H9 (cell line): ENCODE results near the gene EPHA4. TPM values are rescaled to one million over a fixed set of nuclear protein-coding genes. Genes with fewer than 3 reads are reported as not detected.

ENCODE experiments used
- DNase-seq: peaks from one replicate; pipeline ENCODE4 v3.0.0-alpha.2; 2017
- H2AFZ ChIP-seq: one replicate; pipeline ENCODE4 v1.6.1; 2013; ENCODE audit warnings: mild to moderate bottlenecking, low read length, control low read depth, moderate library complexity
- H2AK5ac ChIP-seq: 2 replicates; pipeline ENCODE4 v1.6.1; 2013; ENCODE audit warnings: low read length, control low read depth, mixed read lengths; ENCODE audit not compliant: insufficient read length
- H2BK120ac ChIP-seq: one replicate; pipeline ENCODE4 v1.6.1; 2013; ENCODE audit warnings: low read depth, mild to moderate bottlenecking, low read length, control low read depth, inconsistent platforms; ENCODE audit not compliant: poor library complexity, severe bottlenecking
- H2BK12ac ChIP-seq: 2 replicates; pipeline ENCODE4 v1.6.1; 2013; ENCODE audit warnings: low read length, control low read depth, mixed read lengths, low read depth; ENCODE audit not compliant: insufficient read length
- H2BK15ac ChIP-seq: 2 replicates; pipeline ENCODE4 v1.6.1; 2013; ENCODE audit warnings: low read depth, low read length, control low read depth
- H2BK20ac ChIP-seq: one replicate; pipeline ENCODE4 v1.6.1; 2013; ENCODE audit warnings: low read depth, mild to moderate bottlenecking, low read length, control low read depth, inconsistent platforms; ENCODE audit not compliant: poor library complexity, severe bottlenecking
- H2BK5ac ChIP-seq: 2 replicates; pipeline ENCODE4 v1.6.1; 2013; ENCODE audit warnings: low read length, control low read depth, mixed read lengths; ENCODE audit not compliant: insufficient read length
- H3K14ac ChIP-seq: 2 replicates; pipeline ENCODE4 v1.6.1; 2013; ENCODE audit warnings: low read length, control low read depth; ENCODE audit not compliant: insufficient read depth
- H3K18ac ChIP-seq: 2 replicates; pipeline ENCODE4 v1.6.1; 2013; ENCODE audit warnings: low read depth, mild to moderate bottlenecking, mixed read lengths, low read length, control low read depth; ENCODE audit not compliant: insufficient read length
- H3K23ac ChIP-seq: 2 replicates; pipeline ENCODE4 v1.6.1; 2013; ENCODE audit warnings: low read length, control low read depth, mixed read lengths, low read depth; ENCODE audit not compliant: insufficient read length
- H3K23me2 ChIP-seq: 2 replicates; pipeline ENCODE4 v1.6.1; 2013; ENCODE audit warnings: low read depth, mild to moderate bottlenecking, mixed read lengths, low read length, control low read depth; ENCODE audit not compliant: insufficient read length, poor library complexity, severe bottlenecking
- H3K27ac ChIP-seq: 2 replicates; pipeline ENCODE4 v1.5.1; 2013; ENCODE audit warnings: low read length, control low read depth, mixed read lengths, low read depth; ENCODE audit not compliant: insufficient read length
- H3K27me3 ChIP-seq: 2 replicates; pipeline ENCODE4 v1.6.1; 2013; ENCODE audit warnings: low read length, control low read depth, inconsistent platforms; ENCODE audit not compliant: insufficient read depth
- H3K4ac ChIP-seq: 2 replicates; pipeline ENCODE4 v1.6.1; 2013; ENCODE audit warnings: low read depth, mild to moderate bottlenecking, control low read depth, inconsistent platforms, low read length, moderate library complexity
- H3K4me1 ChIP-seq: 2 replicates; pipeline ENCODE4 v1.6.1; 2013; ENCODE audit warnings: low read length, control low read depth, inconsistent platforms; ENCODE audit not compliant: insufficient read depth
- H3K4me2 ChIP-seq: 2 replicates; pipeline ENCODE4 v1.6.1; 2013; ENCODE audit warnings: low read length, control low read depth, mixed read lengths; ENCODE audit not compliant: insufficient read length, insufficient read depth
- H3K56ac ChIP-seq: 2 replicates; pipeline ENCODE4 v1.6.1; 2013; ENCODE audit warnings: low read depth, mild to moderate bottlenecking, mixed read lengths, low read length, control low read depth; ENCODE audit not compliant: insufficient read length
- H3K79me1 ChIP-seq: 2 replicates; pipeline ENCODE4 v1.6.1; 2013; ENCODE audit warnings: low read depth, mild to moderate bottlenecking, moderate library complexity, low read length, control low read depth, inconsistent platforms; ENCODE audit not compliant: insufficient read depth, poor library complexity, severe bottlenecking
- H3K79me2 ChIP-seq: 2 replicates; pipeline ENCODE4 v1.6.1; 2013; ENCODE audit warnings: low read length, control low read depth, inconsistent platforms; ENCODE audit not compliant: insufficient read depth
- H3K9ac ChIP-seq: 2 replicates; pipeline ENCODE4 v1.6.1; 2013; ENCODE audit warnings: low read length, control low read depth, mixed read lengths; ENCODE audit not compliant: insufficient read length; ENCODE audit errors: extremely low read depth
- H3K9me3 ChIP-seq: one replicate; pipeline ENCODE4 v1.6.1; 2013; ENCODE audit warnings: low read depth, low read length, inconsistent platforms; ENCODE audit not compliant: control insufficient read depth
- H3T11ph ChIP-seq: one replicate; pipeline ENCODE4 v1.6.1; 2013; ENCODE audit warnings: mild to moderate bottlenecking, low read length, control low read depth, inconsistent platforms
- H4K20me1 ChIP-seq: one replicate; pipeline ENCODE4 v1.6.1; 2013; ENCODE audit not compliant: control insufficient read depth, insufficient read length, insufficient read depth
- H4K5ac ChIP-seq: 2 replicates; pipeline ENCODE4 v1.6.1; 2013; ENCODE audit warnings: low read depth, mild to moderate bottlenecking, mixed read lengths, low read length, control low read depth; ENCODE audit not compliant: insufficient read length
- H4K8ac ChIP-seq: replicated peaks from 2 replicates; pipeline ENCODE4 v1.6.1; 2013; ENCODE audit warnings: low read length, control low read depth, mixed read lengths, low read depth; ENCODE audit not compliant: insufficient read length
- H4K91ac ChIP-seq: 2 replicates; pipeline ENCODE4 v1.6.1; 2013; ENCODE audit warnings: low read depth, mild to moderate bottlenecking, moderate library complexity, mixed read lengths, low read length, control low read depth; ENCODE audit not compliant: insufficient read length
- H3K27ac Mint-ChIP-seq, 3 experiments: 2 replicates in 2 of 3; 3 replicates in 1 of 3; pipeline ENCODE4 v1.8.0; 2020 to 2021; ENCODE audit warnings: mixed read lengths in 3 of 3, mild to moderate bottlenecking in 1 of 3, moderate library complexity in 1 of 3
- H3K27me3 Mint-ChIP-seq: 2 replicates; pipeline ENCODE4 v1.8.0; 2021; ENCODE audit warnings: low read depth, mild to moderate bottlenecking, moderate library complexity, mixed read lengths
- H3K36me3 Mint-ChIP-seq, 3 experiments: 2 replicates in 2 of 3; 3 replicates in 1 of 3; pipeline ENCODE4 v1.8.0; 2020 to 2021; ENCODE audit warnings: low read depth in 3 of 3, mixed read lengths in 3 of 3; ENCODE audit not compliant: insufficient read depth in 1 of 3
- H3K4me1 Mint-ChIP-seq, 2 experiments: 2 replicates each; pipeline ENCODE4 v1.8.0; 2020; ENCODE audit warnings: mixed read lengths in 2 of 2
- H3K4me3 Mint-ChIP-seq, 2 experiments: 2 replicates in 1 of 2; 3 replicates in 1 of 2; pipeline ENCODE4 v1.8.0; 2020 to 2021; ENCODE audit warnings: mild to moderate bottlenecking in 2 of 2, mixed read lengths in 2 of 2, moderate library complexity in 1 of 2
- H3K9me3 Mint-ChIP-seq, 2 experiments: 2 replicates in 1 of 2; 3 replicates in 1 of 2; pipeline ENCODE4 v1.8.0; 2020; ENCODE audit warnings: mild to moderate bottlenecking in 2 of 2, mixed read lengths in 2 of 2, moderate library complexity in 1 of 2
- CTCF ChIP-seq: fragments of 200-600 bp; sonication (generic); conservative IDR thresholded peaks from 3 replicates; pipeline ENCODE4 v1.8.0; 2021; ENCODE audit warnings: antibody characterized with exemption, mild to moderate bottlenecking
- WGBS: extraction: QIAGEN DNeasy Blood & Tissue Kit; methylation state at CpG from one replicate; pipeline ENCODE4 v1.1.7; 2013; ENCODE audit warnings: missing lambda C conversion rate, low lambda C conversion rate, mixed read lengths; ENCODE audit not compliant: insufficient read length; ENCODE audit errors: extremely low coverage; 5-methylcytosine and 5-hydroxymethylcytosine counted together
- total RNA-seq: library from RNA; stranded (reverse); gene quantifications from 2 replicates; pipeline ENCODE4 v1.2.1, GENCODE V29; 2021

The EPHA4 gene
- total RNA-seq, 1 experiment from 2014 or later: 25.1 TPM

DNA sequence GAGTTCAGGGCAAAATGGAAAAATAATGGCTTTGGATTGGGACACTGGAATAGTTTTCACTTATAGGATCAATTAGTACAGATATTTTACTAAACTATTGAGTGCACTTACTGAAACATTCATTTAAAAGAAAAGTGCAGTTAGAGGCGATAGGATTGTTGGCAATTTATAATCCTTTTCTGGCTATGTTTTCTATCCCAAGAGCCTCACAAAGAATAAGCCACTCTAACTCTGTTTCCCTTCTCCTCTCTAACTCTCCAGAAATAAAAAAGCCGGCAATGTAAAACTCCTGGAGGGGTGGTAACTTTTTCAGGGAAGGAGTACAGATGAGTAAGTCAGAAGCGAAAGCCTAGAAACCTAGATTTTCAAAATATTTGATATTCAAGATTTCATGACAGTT is 91.3 kb downstream of the EPHA4 start:
- Histone ChIP-seq H3K18ac (no peak overlapping the region), H3K4me1 (peaks cover 3% of the 10 kb centered on the region; the same call in 1 of the 2 replicates), H3T11ph (no peak overlapping the region), H4K5ac (no peak overlapping the region), H3K79me1 (no peaks in the 10 kb centered on the region), H2AK5ac (no peak overlapping the region), H4K91ac (no peak overlapping the region), H2BK12ac (no peak overlapping the region), H4K20me1 (no peaks in the 10 kb centered on the region), H3K4ac (no peak overlapping the region), H4K8ac (no peak overlapping the region), H3K79me2 (no peaks in the 10 kb centered on the region), H2BK20ac (no peak overlapping the region), H3K23ac (no peak overlapping the region), H2BK120ac (no peak overlapping the region), H3K27ac (no peak overlapping the region), H3K23me2 (no peaks in the 10 kb centered on the region), H2AFZ (no peak overlapping the region), H3K4me2 (no peak overlapping the region), H2BK5ac (no peak overlapping the region), H3K27me3 (no peaks in the 10 kb centered on the region), H3K9me3 (no peaks in the 10 kb centered on the region), H2BK15ac (no peak overlapping the region), H3K14ac (no peak overlapping the region), H3K9ac (no peak overlapping the region), H3K56ac (no peak overlapping the region)
- Mint-ChIP-seq H3K4me1 (peaks cover 18 to 19% of the 10 kb centered on the region in 2 experiments), H3K36me3 (peaks cover 0 to 14% (median 0%) of the 10 kb centered on the region in 3 experiments; a peak in 2 of 7 replicates), H3K9me3 (no peaks in the 10 kb centered on the region), H3K27me3 (no peaks in the 10 kb centered on the region; the same call in 1 of the 2 replicates), H3K4me3 (no peak overlapping the region), H3K27ac (no peak overlapping the region)
- DNase-seq: no peak
- no peak for TF ChIP-seq CTCF
- no CpG with 5 or more reads among the region's 3 CpGs for WGBS
